ENCODE data around the gene TNRC6C. TPM values are rescaled to one million over a fixed set of nuclear protein-coding genes. Genes with fewer than 3 reads are reported as not detected.

TNRC6C gene
- total RNA-seq, 3 donors from 2014 or later (not counting 1 experiment from before 2014, with no cell fraction given), result 74.3 to 100 (median 76.3) TPM

GRCh38 chr17:78042542-78042941 is 84.0 kb downstream of the TNRC6C start:
- Mint-ChIP-seq H3K27ac (peak overlapping the region in 1 of 2 donors; percentile 60), H3K36me3 (peaks cover 5% of the 10 kb centered on the region), H3K27me3 (ENCODE audit: low read depth in 2 of 2) (no peaks in the 10 kb centered on the region), H3K9me3 (no peaks in the 10 kb centered on the region), H3K4me3 (no peak overlapping the region), H3K4me1 (peaks cover 35 to 47% of the 10 kb centered on the region in 2 donors)
- H3K4me3 ChIP-seq (ENCODE audit: low read length), result no peak overlapping the region
- DNase-seq, result no peak
- H3K4me1 ChIP-seq (ENCODE audit: control insufficient read depth, insufficient read depth, low read length), result peaks cover 5% of the 10 kb centered on the region
- ATAC-seq, result no peak
- WGBS (ENCODE audit: insufficient coverage), result 100% methylated on average over 3 of the region's 5 CpGs
- H3K27ac ChIP-seq (ENCODE audit: low read length), result no peak overlapping the region
- intact Hi-C loops (cut with micrococcal nuclease), result no loop called here
- H3K36me3 ChIP-seq (ENCODE audit: control insufficient read depth, insufficient read depth, low read length), result peaks cover 13% of the 10 kb centered on the region
- no peaks in the 10 kb centered on the region for H3K9me3 ChIP-seq (ENCODE audit: control insufficient read depth, insufficient read depth, low read length)
- TF ChIP-seq CTCF (IDR thresholded peaks at IDR 0.05), result no peak
- no peaks in the 10 kb centered on the region for H3K27me3 ChIP-seq (ENCODE audit: control insufficient read depth, insufficient read depth, low read length)

- Mint-ChIP-seq H3K27me3 (ENCODE audit: low read depth in 2 of 2) (no peaks in the 10 kb centered on the region), H3K4me3 (no peak overlapping the region), H3K27ac (peak overlapping the region in 1 of 2 donors; percentile 60), H3K9me3 (no peaks in the 10 kb centered on the region), H3K36me3 (peaks cover under 1% of the 10 kb centered on the region), H3K4me1 (peaks cover 35 to 47% of the 10 kb centered on the region in 2 donors)
- H3K4me3 ChIP-seq (ENCODE audit: low read length), result no peak overlapping the region
- intact Hi-C loops (cut with micrococcal nuclease), result no loop called here
- peaks cover 8% of the 10 kb centered on the region for H3K36me3 ChIP-seq (ENCODE audit: control insufficient read depth, insufficient read depth, low read length)
- TF ChIP-seq CTCF (IDR thresholded peaks at IDR 0.05), result no peak
- H3K4me1 ChIP-seq (ENCODE audit: control insufficient read depth, insufficient read depth, low read length), result peaks cover 5% of the 10 kb centered on the region
- 100% methylated on average over 1 of the region's 1 CpG for WGBS (ENCODE audit: insufficient coverage)
- H3K9me3 ChIP-seq (ENCODE audit: control insufficient read depth, insufficient read depth, low read length), result no peaks in the 10 kb centered on the region
- no peaks in the 10 kb centered on the region for H3K27me3 ChIP-seq (ENCODE audit: control insufficient read depth, insufficient read depth, low read length)
- ATAC-seq (no peak), DNase-seq (no peak)
- no peak overlapping the region for H3K27ac ChIP-seq (ENCODE audit: low read length)
Measured at GRCh38 chr17:78043031-78043430, 84.5 kb downstream of the TNRC6C start.

- TF ChIP-seq CTCF (IDR thresholded peaks at IDR 0.05), result no peak
- Mint-ChIP-seq H3K4me1 (peaks cover 34 to 46% of the 10 kb centered on the region in 2 donors), H3K27ac (peak overlapping the region; percentile 5 to 19), H3K36me3 (peaks cover 9% of the 10 kb centered on the region), H3K4me3 (no peak overlapping the region), H3K9me3 (no peaks in the 10 kb centered on the region), H3K27me3 (ENCODE audit: low read depth in 2 of 2) (no peaks in the 10 kb centered on the region)
- ATAC-seq, result no peak
- no peaks in the 10 kb centered on the region for H3K9me3 ChIP-seq (ENCODE audit: control insufficient read depth, insufficient read depth, low read length)
- H3K27ac ChIP-seq (ENCODE audit: low read length), result no peak overlapping the region
- no peaks in the 10 kb centered on the region for H3K27me3 ChIP-seq (ENCODE audit: control insufficient read depth, insufficient read depth, low read length)
- intact Hi-C loops (cut with micrococcal nuclease), result no loop called here
- DNase-seq, result no peak
- WGBS (ENCODE audit: insufficient coverage), result 99% methylated on average over 3 of the region's 3 CpGs
- peaks cover 17% of the 10 kb centered on the region for H3K36me3 ChIP-seq (ENCODE audit: control insufficient read depth, insufficient read depth, low read length)
- H3K4me3 ChIP-seq (ENCODE audit: low read length), result no peak overlapping the region
- H3K4me1 ChIP-seq (ENCODE audit: control insufficient read depth, insufficient read depth, low read length), result peaks cover 5% of the 10 kb centered on the region
Measured at GRCh38 chr17:78044280-78044835, 85.9 kb downstream of the TNRC6C start.

- no peak for TF ChIP-seq CTCF (IDR thresholded peaks at IDR 0.05)
- Mint-ChIP-seq H3K4me1 (peaks cover 35 to 48% of the 10 kb centered on the region in 2 donors), H3K9me3 (no peaks in the 10 kb centered on the region), H3K27me3 (ENCODE audit: low read depth in 2 of 2) (no peaks in the 10 kb centered on the region), H3K36me3 (peaks cover 18% of the 10 kb centered on the region), H3K4me3 (no peak overlapping the region), H3K27ac (no peak overlapping the region)
- peak in 1 of 3 donors; percentile 20 for ATAC-seq
- Histone ChIP-seq H3K36me3 (ENCODE audit: control insufficient read depth, insufficient read depth, low read length) (peaks cover 26% of the 10 kb centered on the region), H3K9me3 (ENCODE audit: control insufficient read depth, insufficient read depth, low read length) (no peaks in the 10 kb centered on the region), H3K27me3 (ENCODE audit: control insufficient read depth, insufficient read depth, low read length) (no peaks in the 10 kb centered on the region), H3K4me1 (ENCODE audit: control insufficient read depth, insufficient read depth, low read length) (peaks cover 5% of the 10 kb centered on the region), H3K27ac (ENCODE audit: low read length) (no peak overlapping the region), H3K4me3 (ENCODE audit: low read length) (no peak overlapping the region)
- no peak for DNase-seq
- intact Hi-C loops (cut with micrococcal nuclease), result no loop called here
- 83% methylated on average over 4 of the region's 5 CpGs for WGBS (ENCODE audit: insufficient coverage)
Measured at GRCh38 chr17:78045316-78045715, 86.8 kb downstream of the TNRC6C start.
